Body of pancreas (tissue), 4 donors: ENCODE results near the gene DLGAP1.

Experiments used
- POLR2A ChIP-seq, 3 donors: fragments of 450-650 bp; IDR thresholded peaks; one replicate each; pipeline ENCODE4 v1.6.1; 2016; ENCODE audit warnings: antibody characterized with exemption in 3 of 3, mild to moderate bottlenecking in 2 of 3
- TF ChIP-seq, protein P1 (sequence below), 7 experiments: fragments of 450-650 bp in 4 of 7; fragments of 200-600 bp in 3 of 7; sonication (generic) in 3 of 7; IDR thresholded peaks; one replicate each; pipeline ENCODE4 v1.5.1; 2016 to 2019; ENCODE audit warnings: antibody characterized with exemption in 7 of 7

DNA sequence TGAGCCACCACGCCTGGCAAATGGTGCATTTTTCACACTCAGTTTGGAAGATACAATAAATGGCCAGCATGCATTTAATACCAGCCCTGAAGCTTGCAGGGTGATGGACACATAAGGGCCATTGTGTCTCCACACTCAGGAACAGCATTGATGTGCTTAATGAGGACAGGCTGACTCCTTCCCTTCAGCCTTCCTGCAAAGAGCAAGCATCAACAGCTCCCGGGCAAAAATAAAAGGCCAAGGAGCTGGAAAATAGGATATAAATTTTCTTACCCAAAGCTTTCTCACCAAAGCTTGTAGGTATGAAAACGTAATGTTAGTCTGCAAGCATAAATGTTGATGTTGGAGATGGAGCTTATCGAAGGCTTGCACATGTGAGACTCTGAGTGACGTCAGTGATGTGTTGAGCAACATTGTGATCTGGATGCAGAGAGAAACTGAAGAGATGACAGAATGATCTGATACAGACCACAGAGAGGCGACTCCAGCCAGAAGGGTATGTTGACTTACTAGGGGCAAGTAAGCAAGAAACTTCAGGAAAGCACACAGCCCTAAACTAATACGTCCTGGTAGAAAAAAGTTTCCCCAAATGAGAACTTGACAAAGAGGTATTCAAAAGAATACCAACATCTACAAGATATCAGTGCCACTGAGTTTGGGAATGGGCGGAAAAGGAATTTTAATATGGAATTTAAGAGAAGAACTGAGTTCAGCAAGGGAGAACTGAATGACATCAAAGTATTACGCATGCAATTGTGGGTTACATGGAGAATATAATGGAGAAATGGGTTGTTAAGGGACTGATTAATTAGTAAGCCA lies 748.6 kb downstream of the DLGAP1 start:
- TF ChIP-seq, protein P1, sequence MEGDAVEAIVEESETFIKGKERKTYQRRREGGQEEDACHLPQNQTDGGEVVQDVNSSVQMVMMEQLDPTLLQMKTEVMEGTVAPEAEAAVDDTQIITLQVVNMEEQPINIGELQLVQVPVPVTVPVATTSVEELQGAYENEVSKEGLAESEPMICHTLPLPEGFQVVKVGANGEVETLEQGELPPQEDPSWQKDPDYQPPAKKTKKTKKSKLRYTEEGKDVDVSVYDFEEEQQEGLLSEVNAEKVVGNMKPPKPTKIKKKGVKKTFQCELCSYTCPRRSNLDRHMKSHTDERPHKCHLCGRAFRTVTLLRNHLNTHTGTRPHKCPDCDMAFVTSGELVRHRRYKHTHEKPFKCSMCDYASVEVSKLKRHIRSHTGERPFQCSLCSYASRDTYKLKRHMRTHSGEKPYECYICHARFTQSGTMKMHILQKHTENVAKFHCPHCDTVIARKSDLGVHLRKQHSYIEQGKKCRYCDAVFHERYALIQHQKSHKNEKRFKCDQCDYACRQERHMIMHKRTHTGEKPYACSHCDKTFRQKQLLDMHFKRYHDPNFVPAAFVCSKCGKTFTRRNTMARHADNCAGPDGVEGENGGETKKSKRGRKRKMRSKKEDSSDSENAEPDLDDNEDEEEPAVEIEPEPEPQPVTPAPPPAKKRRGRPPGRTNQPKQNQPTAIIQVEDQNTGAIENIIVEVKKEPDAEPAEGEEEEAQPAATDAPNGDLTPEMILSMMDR (IDR thresholded peaks at IDR 0.05) = no peak
- no peak for TF ChIP-seq POLR2A (IDR thresholded peaks at IDR 0.05)
